Fibroblast of skin of back (primary cell): ENCODE data around the gene NAXE.
"Not testable (repeated sequence)": the region's sequence is repeated elsewhere in the genome, so short reads cannot be mapped to it uniquely, and the experiment has no call there.

Source experiments
- DNase-seq: peaks from one replicate; pipeline ENCODE4 v3.0.0-alpha.2; 2013

The NAXE gene

DNA sequence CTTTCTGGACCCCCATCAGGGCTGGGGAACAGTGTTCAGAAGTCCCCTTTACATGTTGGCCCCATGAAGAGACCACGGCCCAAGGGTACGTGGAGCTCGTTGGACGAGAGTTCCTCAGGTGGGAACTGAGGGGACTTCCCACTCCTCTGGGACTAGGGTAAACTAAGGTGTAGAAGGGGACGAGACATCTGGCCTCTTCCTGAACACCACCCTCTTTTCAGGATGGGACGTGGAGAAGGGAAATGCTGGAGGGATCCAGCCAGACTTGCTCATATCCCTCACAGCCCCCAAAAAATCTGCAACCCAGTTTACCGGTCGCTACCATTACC lies 2.0 kb downstream of the NAXE start:
- DNase-seq = no peak

DNA sequence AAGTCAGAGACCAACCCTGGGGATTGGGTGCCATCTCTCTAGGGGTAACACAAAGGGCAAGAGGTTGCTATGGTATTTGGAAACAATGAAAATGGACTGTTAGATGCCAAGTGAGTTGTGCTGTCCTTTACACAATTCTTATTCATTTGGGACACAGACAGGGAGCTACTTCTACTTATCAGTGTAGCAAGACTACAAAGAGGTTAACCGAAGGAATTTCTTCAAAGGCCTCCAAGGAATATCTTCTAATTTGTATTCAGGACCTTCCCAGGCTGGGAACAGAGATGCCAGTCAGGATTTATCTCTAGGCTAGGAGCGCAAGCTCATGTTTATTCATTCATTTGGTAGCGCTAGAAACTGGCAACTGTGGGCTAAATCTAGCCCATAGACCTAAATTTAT lies 2.6 kb downstream of the NAXE start:
- no peak for DNase-seq

DNA sequence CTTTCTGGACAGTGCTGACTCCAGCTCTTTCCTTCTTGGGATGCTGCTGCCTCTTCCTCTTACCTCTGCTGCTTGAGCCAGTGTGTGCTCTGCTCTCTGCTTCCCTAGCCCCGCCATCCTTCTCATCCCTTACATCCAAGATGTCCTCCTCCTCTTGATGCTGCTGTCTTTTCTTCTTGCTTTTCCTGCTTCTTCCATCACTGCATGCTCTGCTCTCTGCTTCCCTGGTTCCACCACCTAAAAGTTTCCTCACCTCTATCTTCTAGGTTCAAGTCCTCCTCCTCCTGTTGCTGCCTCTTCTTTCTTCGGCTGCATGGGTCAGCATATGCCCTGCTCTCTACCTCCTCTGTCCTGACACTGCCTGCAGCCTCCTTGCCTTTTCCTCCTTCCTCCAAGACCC lies 3.4 kb downstream of the NAXE start:
- no peak for DNase-seq

GRCh38 chr1:156596426-156596825 lies 4.8 kb downstream of the NAXE start:
- no peak for DNase-seq

DNA sequence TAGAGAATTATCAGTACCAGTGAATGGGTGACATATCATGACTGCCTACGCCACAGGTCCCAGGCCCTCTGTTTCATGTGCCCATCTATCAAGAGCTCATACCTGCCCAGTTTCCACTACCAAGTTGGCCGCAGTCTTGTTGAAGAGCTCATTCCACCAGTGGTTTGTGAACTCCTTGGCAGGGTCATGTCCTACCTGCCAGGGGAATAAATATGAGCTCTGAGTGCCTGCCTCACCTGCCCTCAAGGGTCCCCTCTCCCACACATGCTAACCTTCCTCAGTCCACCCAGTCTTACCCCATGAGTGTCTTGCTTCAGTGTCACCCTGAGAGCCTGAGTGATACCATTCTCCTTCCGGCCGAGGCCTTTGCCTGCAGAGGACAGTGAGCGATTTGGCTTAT lies 6.5 kb downstream of the NAXE start:
- no peak for DNase-seq

DNA sequence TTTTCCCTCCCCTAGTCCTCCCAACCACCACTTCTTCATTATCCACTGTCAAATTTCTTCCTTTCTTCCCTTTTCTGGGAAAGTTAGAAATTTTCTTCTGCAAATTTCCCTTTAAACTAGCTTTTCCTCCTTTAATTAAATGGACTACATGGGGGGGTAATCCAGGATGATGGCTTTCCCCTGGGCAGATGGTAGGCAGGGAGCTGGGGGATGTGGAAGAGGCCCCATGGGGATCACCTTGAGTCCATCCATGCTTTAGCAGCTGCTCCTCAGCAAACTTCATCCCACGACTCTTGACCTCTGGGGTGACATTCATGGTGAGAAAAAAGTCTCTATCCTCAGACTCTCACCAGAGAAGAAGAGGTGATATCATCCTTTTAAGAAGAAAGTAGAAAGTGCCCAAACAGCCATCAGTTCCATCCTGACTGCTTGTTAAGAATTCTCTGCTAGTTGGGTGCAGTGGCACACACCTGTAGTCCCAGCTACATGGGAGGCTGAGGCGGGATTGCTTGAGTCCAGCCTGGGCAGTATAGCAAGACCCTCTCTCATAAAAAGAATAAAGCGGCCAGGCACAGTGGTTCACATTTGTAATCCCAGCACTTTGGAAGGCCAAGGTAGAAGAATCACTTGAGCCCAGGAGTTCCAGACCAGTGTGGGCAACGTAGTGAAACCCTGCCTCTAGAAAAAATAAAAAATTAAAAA lies 7.3 kb downstream of the NAXE start:
- no peak for DNase-seq

DNA sequence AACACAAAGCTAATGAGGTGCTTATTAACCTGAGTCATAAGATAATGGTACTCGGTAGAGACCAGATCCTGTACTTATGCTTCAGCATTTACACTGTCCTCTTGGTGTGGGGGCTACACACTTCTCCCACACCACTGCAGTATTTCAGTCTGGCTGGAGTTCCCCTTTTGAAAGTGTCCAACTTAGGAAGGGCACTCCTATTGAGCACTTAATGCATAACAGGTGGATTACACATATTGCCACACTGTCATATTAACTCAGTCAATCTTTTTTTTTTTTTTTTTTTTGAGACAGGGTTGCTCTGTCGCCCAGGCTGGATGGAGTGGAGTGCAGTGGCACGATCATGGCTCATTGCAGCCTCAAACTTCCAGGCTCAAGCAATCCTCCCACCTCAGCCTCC lies 8.2 kb downstream of the NAXE start:
- no peak for DNase-seq

DNA sequence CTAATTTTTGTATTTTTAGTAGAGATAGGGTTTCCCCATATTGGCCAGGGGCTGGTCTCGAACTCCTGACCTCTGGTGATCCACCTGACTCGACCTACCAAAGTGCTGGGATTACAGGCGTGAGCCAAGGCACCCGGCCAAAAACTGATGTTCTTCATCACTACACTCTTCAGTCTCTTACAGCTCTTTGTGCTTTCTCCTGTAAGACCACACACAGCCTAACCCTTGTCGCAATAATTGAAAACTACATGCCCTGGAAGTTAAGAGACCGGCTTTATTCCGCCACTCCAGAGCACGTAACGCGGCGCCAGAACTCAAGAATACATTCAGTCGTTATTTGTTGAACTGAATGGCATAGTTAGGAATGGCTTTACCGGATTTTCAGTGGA lies 9.2 kb downstream of the NAXE start:
- DNase-seq = no peak

- DNase-seq = peak; percentile 90
These were observed 9.7 kb downstream of the NAXE start, which contains the start of gene GPATCH4 for GRCh38 chr1:156601122-156601830. TSS of gene GPATCH4 (minus strand) at chr1:156601479.

GRCh38 chr1:156601892-156602291 lies 10.3 kb downstream of the NAXE start:
- no peak for DNase-seq

DNA sequence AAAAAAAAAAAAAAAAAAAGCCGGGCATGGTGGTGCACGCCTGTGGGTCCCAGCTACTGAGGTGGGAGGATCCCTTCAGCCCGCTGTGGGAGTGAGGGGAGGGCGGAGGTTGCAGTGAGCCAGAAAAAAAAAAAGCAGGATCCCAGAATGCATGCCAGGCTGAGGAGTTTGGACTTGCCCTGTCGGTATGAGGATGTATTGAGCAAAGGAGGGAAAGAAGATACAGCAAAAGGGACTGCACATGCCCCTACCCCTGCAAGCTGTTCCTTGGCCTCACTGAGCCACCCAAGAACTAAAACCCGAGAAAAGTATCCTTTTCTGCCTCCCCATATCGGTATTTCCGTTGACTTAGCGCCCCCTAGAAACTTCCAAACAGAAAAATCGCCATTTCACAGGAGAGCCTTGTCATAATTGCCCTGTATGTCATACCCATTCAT lies 11.0 kb downstream of the NAXE start:
- DNase-seq = peak; percentile 30

DNA sequence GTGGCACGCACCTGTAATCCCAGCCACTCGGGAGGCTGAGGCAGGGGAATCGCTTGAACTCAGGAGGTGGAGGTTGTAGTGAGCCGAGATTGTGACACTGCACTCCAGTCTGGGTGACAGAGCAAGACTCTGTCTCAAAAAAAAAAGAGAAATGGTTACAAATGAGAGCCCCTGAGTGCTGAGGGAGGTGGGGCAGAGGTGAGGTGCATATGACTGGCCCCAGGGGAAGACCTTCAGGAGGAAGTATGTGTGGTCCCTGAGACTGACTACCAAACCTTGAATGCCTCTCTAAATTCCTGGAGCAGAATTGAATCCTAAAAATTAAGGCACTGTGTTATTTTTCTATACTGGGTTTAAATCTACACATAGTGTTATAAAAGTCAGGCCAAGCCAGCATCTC lies 15.8 kb downstream of the NAXE start:
- not testable (repeated sequence) for DNase-seq

DNA sequence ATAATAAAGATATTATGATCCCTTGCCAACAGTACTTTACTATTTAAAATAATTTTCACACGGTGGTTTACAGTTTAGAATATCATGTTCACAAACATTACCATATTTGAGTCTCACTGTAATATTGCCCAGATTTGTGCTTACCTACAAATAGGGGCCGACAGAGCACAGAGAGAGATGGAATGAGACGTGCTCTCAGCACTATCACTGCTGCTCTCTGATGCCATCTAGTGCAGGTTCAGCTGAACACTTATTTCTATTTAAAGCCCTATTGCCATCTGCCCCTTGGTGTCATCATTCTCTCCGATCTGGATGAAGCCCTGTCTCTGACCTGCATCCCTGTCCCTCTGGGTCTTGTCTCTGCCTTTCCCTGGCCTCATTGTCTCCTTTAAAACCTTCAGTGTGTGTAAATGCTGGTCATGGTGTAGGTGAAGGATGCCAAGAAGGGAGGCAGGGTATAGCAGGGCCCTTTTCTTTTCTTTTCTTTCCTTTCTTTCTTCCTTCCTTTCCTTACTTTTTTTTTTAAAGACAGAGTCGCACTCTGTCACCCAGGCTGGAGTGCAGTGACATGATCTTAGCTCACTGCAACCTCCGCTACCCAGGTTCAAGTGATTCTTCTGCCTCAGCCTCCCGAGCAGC lies 16.6 kb downstream of the NAXE start:
- DNase-seq = peak; percentile 75

GRCh38 chr1:156608981-156609380 lies 17.4 kb downstream of the NAXE start:
- DNase-seq = peak; percentile 26

DNA sequence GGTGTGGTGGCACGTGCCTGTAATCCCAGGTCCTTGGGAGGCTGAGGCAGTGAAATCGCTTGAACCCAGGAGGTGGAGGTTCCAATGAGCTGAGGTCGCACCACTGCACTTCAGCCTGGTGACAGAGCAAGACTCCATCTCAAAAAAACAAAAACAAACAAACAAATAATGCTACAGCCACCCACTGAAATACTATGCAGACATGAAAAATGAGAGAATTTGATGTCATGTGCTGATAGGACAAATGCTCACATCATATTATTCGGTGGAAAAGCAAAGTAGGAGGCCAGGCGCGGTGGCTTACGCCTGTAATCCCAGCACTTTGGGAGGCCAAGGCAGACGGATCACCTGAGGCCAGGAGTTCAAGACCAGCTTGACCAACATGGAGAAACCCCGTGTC lies 18.5 kb downstream of the NAXE start:
- not testable (repeated sequence) for DNase-seq

- DNase-seq = no peak
These were observed 21.1 kb downstream of the NAXE start for GRCh38 chr1:156612666-156613065.

DNA sequence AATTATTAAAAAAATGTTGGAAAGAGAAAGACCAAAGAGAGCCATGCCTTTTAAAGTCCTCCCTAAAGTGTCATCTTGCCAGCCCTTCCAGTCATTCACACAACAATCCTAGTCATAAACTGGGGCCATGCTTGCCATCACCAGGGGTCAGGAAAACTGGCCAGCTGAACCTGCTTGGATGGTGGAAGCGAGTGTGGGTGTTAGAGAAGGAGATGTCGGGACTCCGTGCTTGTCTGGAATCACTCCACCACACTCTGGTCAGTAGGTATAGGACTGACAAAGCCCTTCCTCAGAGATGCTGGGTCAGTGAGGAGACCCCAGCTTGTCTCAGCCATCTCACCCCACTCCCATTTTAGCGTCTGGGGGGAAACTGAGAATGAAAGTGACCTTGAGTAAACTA lies 24.4 kb downstream of the NAXE start:
- no peak for DNase-seq

GRCh38 chr1:156616463-156616862 lies 24.9 kb downstream of the NAXE start:
- peak; percentile 27 for DNase-seq

- DNase-seq = no peak
These were observed 27.4 kb downstream of the NAXE start, which contains the start of gene HAPLN2 for GRCh38 chr1:156618853-156619581. TSS of gene HAPLN2 (plus strand) at chr1:156619415. CDS start at chr1:156623491, 4,076 bp downstream.

DNA sequence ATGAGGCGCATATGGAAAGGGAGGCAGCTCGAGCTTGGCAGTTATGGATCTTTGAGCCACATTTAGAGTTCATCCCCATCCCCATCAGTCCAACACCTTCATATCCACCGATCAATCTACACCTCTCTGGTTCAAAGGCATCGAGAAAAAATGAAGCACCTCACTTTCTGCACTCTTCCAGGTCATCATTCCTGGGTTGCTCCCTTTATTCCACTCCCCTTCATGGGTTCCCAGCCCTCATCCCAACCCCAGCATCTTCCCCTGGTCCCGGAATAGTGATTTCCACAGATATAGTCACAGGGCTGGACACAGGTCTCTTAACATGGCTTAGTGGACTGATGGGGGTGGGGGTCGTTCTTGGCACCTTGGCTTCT lies 28.0 kb downstream of the NAXE start:
- DNase-seq = no peak

GRCh38 chr1:156622581-156623297 lies 31.2 kb downstream of the NAXE start:
- DNase-seq = no peak
